Neural crest cell (in vitro differentiated cells): Measurements from ENCODE around the gene SREK1. TPM values are rescaled to one million over a fixed set of nuclear protein-coding genes. Genes with fewer than 3 reads are reported as not detected.
A peak's percentile ranks its signal among the peaks of the same experiment; 100 is the strongest.
"Not testable (repeated sequence)": the region's sequence is repeated elsewhere in the genome, so short reads cannot be mapped to it uniquely, and the experiment has no call there.

Experiments used
- DNase-seq: peaks from one replicate; pipeline ENCODE4 v3.0.0; 2021; ENCODE audit warnings: low read depth, mixed read lengths, low spot score
- H3K27ac Mint-ChIP-seq: one replicate; pipeline ENCODE4 v1.8.0; 2021; ENCODE audit warnings: mild to moderate bottlenecking, mixed read lengths; ENCODE audit not compliant: unreplicated experiment
- H3K27me3 Mint-ChIP-seq: 2 replicates; pipeline ENCODE4 v1.8.0; 2021; ENCODE audit warnings: low read depth, mild to moderate bottlenecking, mixed read lengths
- H3K36me3 Mint-ChIP-seq: 2 replicates; pipeline ENCODE4 v1.8.0; 2021; ENCODE audit warnings: low read depth, mild to moderate bottlenecking, mixed read lengths
- H3K4me1 Mint-ChIP-seq: 2 replicates; pipeline ENCODE4 v1.8.0; 2021; ENCODE audit warnings: mixed read lengths
- H3K4me3 Mint-ChIP-seq: one replicate; pipeline ENCODE4 v1.8.0; 2021; ENCODE audit warnings: mild to moderate bottlenecking, mixed read lengths
- H3K9me3 Mint-ChIP-seq: 2 replicates; pipeline ENCODE4 v1.8.0; 2021; ENCODE audit warnings: mixed read lengths
- total RNA-seq: library from RNA; stranded (reverse); gene quantifications from 2 replicates; pipeline ENCODE4 v1.2.1, GENCODE V29; 2021
- TF ChIP-seq, protein P1 (sequence below): fragments of 200-600 bp; sonication (generic); conservative IDR thresholded peaks from 2 replicates; pipeline ENCODE4 v1.5.0; 2021; ENCODE audit warnings: antibody characterized with exemption, mild to moderate bottlenecking

The SREK1 gene
- total RNA-seq, 1 donor from 2014 or later, result 91.1 TPM

DNA sequence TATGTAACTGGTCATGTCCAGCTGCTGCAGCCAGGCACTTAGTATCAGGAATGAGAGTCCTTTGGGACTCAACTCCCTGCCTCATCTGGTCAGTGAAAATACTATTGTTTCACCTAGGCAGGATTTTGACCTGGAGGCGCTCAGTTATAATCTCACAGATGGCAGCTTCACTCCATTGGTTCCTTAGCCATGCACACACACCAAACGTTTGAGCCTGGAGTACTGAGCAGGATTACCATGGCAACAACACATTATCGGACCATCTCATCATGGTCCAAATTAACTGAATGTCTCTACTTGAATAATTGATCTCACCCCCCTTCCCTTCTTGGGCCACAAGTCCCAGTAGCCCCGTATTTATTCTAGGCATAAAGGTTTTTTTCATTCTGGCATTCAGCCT, 15.0 kb upstream of the SREK1 start:
- H3K4me1 Mint-ChIP-seq, result no peaks in the 10 kb centered on the region
- peaks cover 5% of the 10 kb centered on the region for H3K9me3 Mint-ChIP-seq
- TF ChIP-seq, protein P1, sequence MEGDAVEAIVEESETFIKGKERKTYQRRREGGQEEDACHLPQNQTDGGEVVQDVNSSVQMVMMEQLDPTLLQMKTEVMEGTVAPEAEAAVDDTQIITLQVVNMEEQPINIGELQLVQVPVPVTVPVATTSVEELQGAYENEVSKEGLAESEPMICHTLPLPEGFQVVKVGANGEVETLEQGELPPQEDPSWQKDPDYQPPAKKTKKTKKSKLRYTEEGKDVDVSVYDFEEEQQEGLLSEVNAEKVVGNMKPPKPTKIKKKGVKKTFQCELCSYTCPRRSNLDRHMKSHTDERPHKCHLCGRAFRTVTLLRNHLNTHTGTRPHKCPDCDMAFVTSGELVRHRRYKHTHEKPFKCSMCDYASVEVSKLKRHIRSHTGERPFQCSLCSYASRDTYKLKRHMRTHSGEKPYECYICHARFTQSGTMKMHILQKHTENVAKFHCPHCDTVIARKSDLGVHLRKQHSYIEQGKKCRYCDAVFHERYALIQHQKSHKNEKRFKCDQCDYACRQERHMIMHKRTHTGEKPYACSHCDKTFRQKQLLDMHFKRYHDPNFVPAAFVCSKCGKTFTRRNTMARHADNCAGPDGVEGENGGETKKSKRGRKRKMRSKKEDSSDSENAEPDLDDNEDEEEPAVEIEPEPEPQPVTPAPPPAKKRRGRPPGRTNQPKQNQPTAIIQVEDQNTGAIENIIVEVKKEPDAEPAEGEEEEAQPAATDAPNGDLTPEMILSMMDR, result no peak
- H3K27me3 Mint-ChIP-seq, result no peaks in the 10 kb centered on the region
- H3K36me3 Mint-ChIP-seq, result no peaks in the 10 kb centered on the region
- peak overlapping the region; percentile 36 for H3K27ac Mint-ChIP-seq
- H3K4me3 Mint-ChIP-seq, result no peak overlapping the region
- no peak for DNase-seq

GRCh38 chr5:66130493-66130892, 13.6 kb upstream of the SREK1 start:
- Mint-ChIP-seq H3K4me1 (no peaks in the 10 kb centered on the region), H3K4me3 (no peak overlapping the region), H3K36me3 (no peaks in the 10 kb centered on the region), H3K27me3 (no peaks in the 10 kb centered on the region), H3K27ac (no peak overlapping the region), H3K9me3 (peaks cover 5% of the 10 kb centered on the region)
- TF ChIP-seq, protein P1, result no peak
- DNase-seq, result no peak

DNA sequence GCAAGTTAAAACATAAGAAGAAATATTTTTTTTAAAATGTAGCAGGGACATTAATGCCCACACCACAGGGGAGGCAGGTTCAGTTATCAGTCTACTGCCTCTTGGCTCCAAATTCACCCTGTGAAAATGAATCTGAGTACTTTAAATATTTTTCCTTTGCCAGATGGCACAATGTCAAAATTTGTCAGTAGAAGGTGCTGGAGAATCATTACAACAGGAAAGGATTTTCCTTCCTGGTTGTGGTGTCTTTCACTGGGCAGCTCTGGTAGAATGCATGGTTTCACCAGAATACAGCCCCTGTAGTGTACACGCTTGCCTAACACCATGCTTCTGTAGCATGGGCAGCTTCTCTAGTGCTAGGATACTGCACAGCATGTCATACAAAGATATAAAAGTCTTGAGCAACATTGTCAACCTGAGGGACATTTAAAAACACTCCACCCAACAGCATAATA, 9.7 kb upstream of the SREK1 start:
- DNase-seq, result no peak
- Mint-ChIP-seq H3K4me3 (no peak overlapping the region), H3K9me3 (peaks cover 5% of the 10 kb centered on the region), H3K4me1 (no peaks in the 10 kb centered on the region), H3K27ac (no peak overlapping the region), H3K27me3 (peaks cover 2% of the 10 kb centered on the region), H3K36me3 (no peaks in the 10 kb centered on the region)
- TF ChIP-seq, protein P1, result no peak

GRCh38 chr5:66136053-66136452, 8.0 kb upstream of the SREK1 start:
- H3K27ac Mint-ChIP-seq, result no peak overlapping the region
- H3K4me1 Mint-ChIP-seq, result no peaks in the 10 kb centered on the region
- DNase-seq, result no peak
- TF ChIP-seq, protein P1, result no peak
- peaks cover 2% of the 10 kb centered on the region for H3K9me3 Mint-ChIP-seq
- H3K4me3 Mint-ChIP-seq, result no peak overlapping the region
- H3K36me3 Mint-ChIP-seq, result no peaks in the 10 kb centered on the region
- H3K27me3 Mint-ChIP-seq, result peaks cover 5% of the 10 kb centered on the region

DNA sequence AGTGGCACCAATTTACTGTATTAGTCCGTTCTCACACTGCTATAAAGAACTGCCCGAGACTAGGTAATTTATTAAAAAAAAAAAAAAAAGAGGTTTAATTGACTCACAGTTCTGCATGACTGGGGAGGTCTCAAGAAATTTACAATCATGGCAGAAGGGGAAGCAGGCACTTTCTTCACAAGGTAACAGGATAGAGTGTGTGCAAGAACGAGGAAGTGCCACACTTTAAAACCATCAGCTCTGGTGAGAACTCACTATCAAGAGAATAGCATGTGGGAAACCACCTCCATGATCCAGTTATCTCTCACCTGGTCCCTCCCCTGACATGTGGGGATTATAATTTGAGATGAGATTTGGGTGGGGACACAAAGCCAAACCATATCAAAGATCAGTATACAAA, 7.2 kb upstream of the SREK1 start:
- H3K9me3 Mint-ChIP-seq, H3K4me3 Mint-ChIP-seq, H3K27ac Mint-ChIP-seq, H3K36me3 Mint-ChIP-seq, DNase-seq, H3K4me1 Mint-ChIP-seq: not testable (repeated sequence)
- H3K27me3 Mint-ChIP-seq, result peaks cover 13% of the 10 kb centered on the region

DNA sequence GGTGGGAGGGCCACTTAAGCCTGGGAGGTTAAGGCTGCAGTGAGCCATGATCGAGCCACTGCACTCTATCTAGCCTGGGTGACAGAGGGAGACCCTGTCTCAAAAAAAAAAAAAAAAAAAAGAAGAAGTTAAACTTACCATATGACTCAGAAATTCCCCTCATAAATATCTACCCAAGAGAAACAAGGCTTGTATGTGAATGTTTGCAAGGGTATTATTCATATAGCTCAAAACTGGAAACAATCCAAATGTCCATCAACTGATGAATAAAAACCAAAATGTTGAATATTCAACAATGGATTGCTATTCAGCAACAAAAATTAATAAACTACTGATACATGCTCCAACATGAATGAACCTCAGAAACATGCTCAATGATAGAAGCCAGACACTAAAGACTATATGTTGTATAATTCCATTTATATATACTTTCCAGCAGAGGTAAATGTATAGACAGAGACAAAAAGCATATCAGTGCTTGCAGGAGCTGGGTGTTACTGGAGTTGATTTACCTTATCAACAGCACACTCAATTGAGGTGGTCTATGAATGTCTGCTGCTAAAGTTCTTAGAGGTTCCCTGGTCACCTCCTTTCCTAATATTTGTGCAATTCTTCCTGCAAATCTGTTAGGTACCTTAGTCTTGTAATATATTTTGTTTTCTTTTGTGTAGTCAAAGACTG, 5.3 kb upstream of the SREK1 start:
- TF ChIP-seq, protein P1, result no peak
- Mint-ChIP-seq H3K4me1 (peaks cover 5% of the 10 kb centered on the region), H3K36me3 (no peaks in the 10 kb centered on the region), H3K9me3 (no peaks in the 10 kb centered on the region), H3K27ac (no peak overlapping the region), H3K4me3 (no peak overlapping the region), H3K27me3 (peaks cover 14% of the 10 kb centered on the region)
- DNase-seq, result no peak
